H9 (cell line): ENCODE data around the gene VCAN. TPM values are rescaled to one million over a fixed set of nuclear protein-coding genes. Genes with fewer than 3 reads are reported as not detected.

Experiments
- DNase-seq: peaks from one replicate; pipeline ENCODE4 v3.0.0-alpha.2; 2017
- H2AFZ ChIP-seq: one replicate; pipeline ENCODE4 v1.6.1; 2013; ENCODE audit warnings: mild to moderate bottlenecking, low read length, control low read depth, moderate library complexity
- H2AK5ac ChIP-seq: 2 replicates; pipeline ENCODE4 v1.6.1; 2013; ENCODE audit warnings: low read length, control low read depth, mixed read lengths; ENCODE audit not compliant: insufficient read length
- H2BK120ac ChIP-seq: one replicate; pipeline ENCODE4 v1.6.1; 2013; ENCODE audit warnings: low read depth, mild to moderate bottlenecking, low read length, control low read depth, inconsistent platforms; ENCODE audit not compliant: poor library complexity, severe bottlenecking
- H2BK12ac ChIP-seq: 2 replicates; pipeline ENCODE4 v1.6.1; 2013; ENCODE audit warnings: low read length, control low read depth, mixed read lengths, low read depth; ENCODE audit not compliant: insufficient read length
- H2BK15ac ChIP-seq: 2 replicates; pipeline ENCODE4 v1.6.1; 2013; ENCODE audit warnings: low read depth, low read length, control low read depth
- H2BK20ac ChIP-seq: one replicate; pipeline ENCODE4 v1.6.1; 2013; ENCODE audit warnings: low read depth, mild to moderate bottlenecking, low read length, control low read depth, inconsistent platforms; ENCODE audit not compliant: poor library complexity, severe bottlenecking
- H2BK5ac ChIP-seq: 2 replicates; pipeline ENCODE4 v1.6.1; 2013; ENCODE audit warnings: low read length, control low read depth, mixed read lengths; ENCODE audit not compliant: insufficient read length
- H3K14ac ChIP-seq: 2 replicates; pipeline ENCODE4 v1.6.1; 2013; ENCODE audit warnings: low read length, control low read depth; ENCODE audit not compliant: insufficient read depth
- H3K18ac ChIP-seq: 2 replicates; pipeline ENCODE4 v1.6.1; 2013; ENCODE audit warnings: low read depth, mild to moderate bottlenecking, mixed read lengths, low read length, control low read depth; ENCODE audit not compliant: insufficient read length
- H3K23ac ChIP-seq: 2 replicates; pipeline ENCODE4 v1.6.1; 2013; ENCODE audit warnings: low read length, control low read depth, mixed read lengths, low read depth; ENCODE audit not compliant: insufficient read length
- H3K23me2 ChIP-seq: 2 replicates; pipeline ENCODE4 v1.6.1; 2013; ENCODE audit warnings: low read depth, mild to moderate bottlenecking, mixed read lengths, low read length, control low read depth; ENCODE audit not compliant: insufficient read length, poor library complexity, severe bottlenecking
- H3K27ac ChIP-seq: 2 replicates; pipeline ENCODE4 v1.5.1; 2013; ENCODE audit warnings: low read length, control low read depth, mixed read lengths, low read depth; ENCODE audit not compliant: insufficient read length
- H3K27me3 ChIP-seq: 2 replicates; pipeline ENCODE4 v1.6.1; 2013; ENCODE audit warnings: low read length, control low read depth, inconsistent platforms; ENCODE audit not compliant: insufficient read depth
- H3K4ac ChIP-seq: 2 replicates; pipeline ENCODE4 v1.6.1; 2013; ENCODE audit warnings: low read depth, mild to moderate bottlenecking, control low read depth, inconsistent platforms, low read length, moderate library complexity
- H3K4me1 ChIP-seq: 2 replicates; pipeline ENCODE4 v1.6.1; 2013; ENCODE audit warnings: low read length, control low read depth, inconsistent platforms; ENCODE audit not compliant: insufficient read depth
- H3K4me2 ChIP-seq: 2 replicates; pipeline ENCODE4 v1.6.1; 2013; ENCODE audit warnings: low read length, control low read depth, mixed read lengths; ENCODE audit not compliant: insufficient read length, insufficient read depth
- H3K56ac ChIP-seq: 2 replicates; pipeline ENCODE4 v1.6.1; 2013; ENCODE audit warnings: low read depth, mild to moderate bottlenecking, mixed read lengths, low read length, control low read depth; ENCODE audit not compliant: insufficient read length
- H3K79me1 ChIP-seq: 2 replicates; pipeline ENCODE4 v1.6.1; 2013; ENCODE audit warnings: low read depth, mild to moderate bottlenecking, moderate library complexity, low read length, control low read depth, inconsistent platforms; ENCODE audit not compliant: insufficient read depth, poor library complexity, severe bottlenecking
- H3K79me2 ChIP-seq: 2 replicates; pipeline ENCODE4 v1.6.1; 2013; ENCODE audit warnings: low read length, control low read depth, inconsistent platforms; ENCODE audit not compliant: insufficient read depth
- H3K9ac ChIP-seq: 2 replicates; pipeline ENCODE4 v1.6.1; 2013; ENCODE audit warnings: low read length, control low read depth, mixed read lengths; ENCODE audit not compliant: insufficient read length; ENCODE audit errors: extremely low read depth
- H3K9me3 ChIP-seq: one replicate; pipeline ENCODE4 v1.6.1; 2013; ENCODE audit warnings: low read depth, low read length, inconsistent platforms; ENCODE audit not compliant: control insufficient read depth
- H3T11ph ChIP-seq: one replicate; pipeline ENCODE4 v1.6.1; 2013; ENCODE audit warnings: mild to moderate bottlenecking, low read length, control low read depth, inconsistent platforms
- H4K20me1 ChIP-seq: one replicate; pipeline ENCODE4 v1.6.1; 2013; ENCODE audit not compliant: control insufficient read depth, insufficient read length, insufficient read depth
- H4K5ac ChIP-seq: 2 replicates; pipeline ENCODE4 v1.6.1; 2013; ENCODE audit warnings: low read depth, mild to moderate bottlenecking, mixed read lengths, low read length, control low read depth; ENCODE audit not compliant: insufficient read length
- H4K8ac ChIP-seq: replicated peaks from 2 replicates; pipeline ENCODE4 v1.6.1; 2013; ENCODE audit warnings: low read length, control low read depth, mixed read lengths, low read depth; ENCODE audit not compliant: insufficient read length
- H4K91ac ChIP-seq: 2 replicates; pipeline ENCODE4 v1.6.1; 2013; ENCODE audit warnings: low read depth, mild to moderate bottlenecking, moderate library complexity, mixed read lengths, low read length, control low read depth; ENCODE audit not compliant: insufficient read length
- H3K27ac Mint-ChIP-seq, 3 experiments: 2 replicates in 2 of 3; 3 replicates in 1 of 3; pipeline ENCODE4 v1.8.0; 2020 to 2021; ENCODE audit warnings: mixed read lengths in 3 of 3, mild to moderate bottlenecking in 1 of 3, moderate library complexity in 1 of 3
- H3K27me3 Mint-ChIP-seq: 2 replicates; pipeline ENCODE4 v1.8.0; 2021; ENCODE audit warnings: low read depth, mild to moderate bottlenecking, moderate library complexity, mixed read lengths
- H3K36me3 Mint-ChIP-seq, 3 experiments: 2 replicates in 2 of 3; 3 replicates in 1 of 3; pipeline ENCODE4 v1.8.0; 2020 to 2021; ENCODE audit warnings: low read depth in 3 of 3, mixed read lengths in 3 of 3; ENCODE audit not compliant: insufficient read depth in 1 of 3
- H3K4me1 Mint-ChIP-seq, 2 experiments: 2 replicates each; pipeline ENCODE4 v1.8.0; 2020; ENCODE audit warnings: mixed read lengths in 2 of 2
- H3K4me3 Mint-ChIP-seq, 2 experiments: 2 replicates in 1 of 2; 3 replicates in 1 of 2; pipeline ENCODE4 v1.8.0; 2020 to 2021; ENCODE audit warnings: mild to moderate bottlenecking in 2 of 2, mixed read lengths in 2 of 2, moderate library complexity in 1 of 2
- H3K9me3 Mint-ChIP-seq, 2 experiments: 2 replicates in 1 of 2; 3 replicates in 1 of 2; pipeline ENCODE4 v1.8.0; 2020; ENCODE audit warnings: mild to moderate bottlenecking in 2 of 2, mixed read lengths in 2 of 2, moderate library complexity in 1 of 2
- CTCF ChIP-seq: fragments of 200-600 bp; sonication (generic); conservative IDR thresholded peaks from 3 replicates; pipeline ENCODE4 v1.8.0; 2021; ENCODE audit warnings: antibody characterized with exemption, mild to moderate bottlenecking
- WGBS: extraction: QIAGEN DNeasy Blood & Tissue Kit; methylation state at CpG from one replicate; pipeline ENCODE4 v1.1.7; 2013; ENCODE audit warnings: missing lambda C conversion rate, low lambda C conversion rate, mixed read lengths; ENCODE audit not compliant: insufficient read length; ENCODE audit errors: extremely low coverage; 5-methylcytosine and 5-hydroxymethylcytosine counted together
- total RNA-seq: library from RNA; stranded (reverse); gene quantifications from 2 replicates; pipeline ENCODE4 v1.2.1, GENCODE V29; 2021

VCAN gene
- total RNA-seq, 1 experiment from 2014 or later, result 278 TPM

DNA sequence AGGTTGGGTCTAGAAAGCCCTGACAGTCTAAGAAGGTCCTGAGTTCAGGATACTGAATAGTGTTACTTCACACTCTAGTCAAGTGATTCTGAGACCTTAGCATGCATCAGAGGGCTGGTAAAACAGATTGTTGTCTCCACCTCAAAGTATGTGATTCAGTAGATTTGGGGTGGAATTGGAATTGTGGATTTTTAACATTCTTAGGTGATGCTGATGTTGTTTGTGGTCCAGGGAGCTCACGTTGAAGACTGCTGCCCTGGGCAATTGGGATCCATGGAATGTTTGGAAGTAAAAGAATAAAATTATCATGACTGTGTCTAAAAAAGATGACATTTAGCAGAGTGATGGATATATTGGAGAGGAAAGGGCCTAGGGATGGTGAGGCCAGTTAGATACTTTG lies 75.6 kb downstream of the VCAN start:
- no peaks in the 10 kb centered on the region for H3K27me3 ChIP-seq
- Mint-ChIP-seq H3K9me3 (no peaks in the 10 kb centered on the region), H3K36me3 (peaks cover 8 to 69% (median 29%) of the 10 kb centered on the region in 3 experiments; a peak in 6 of 7 replicates), H3K4me1 (no peaks in the 10 kb centered on the region), H3K27me3 (no peaks in the 10 kb centered on the region), H3K27ac (peak overlapping the region in 2 of 3 experiments; percentile 35 to 74; a peak in 1 of 7 replicates), H3K4me3 (no peak overlapping the region)
- H3K27ac ChIP-seq, result no peak overlapping the region
- H3K23ac ChIP-seq, result no peak overlapping the region
- H3K4ac ChIP-seq, result no peak overlapping the region
- no peak overlapping the region for H2AK5ac ChIP-seq
- H4K20me1 ChIP-seq, result no peaks in the 10 kb centered on the region
- no peak overlapping the region for H4K91ac ChIP-seq
- H3K18ac ChIP-seq, result no peak overlapping the region
- no peak overlapping the region for H3T11ph ChIP-seq
- H2BK5ac ChIP-seq, result no peak overlapping the region
- H4K8ac ChIP-seq, result no peak overlapping the region
- H4K5ac ChIP-seq, result no peak overlapping the region
- no peak overlapping the region for H3K56ac ChIP-seq
- H3K9me3 ChIP-seq, result no peaks in the 10 kb centered on the region
- H3K23me2 ChIP-seq, result no peaks in the 10 kb centered on the region
- no peak for TF ChIP-seq CTCF
- no peak overlapping the region for H3K14ac ChIP-seq
- H3K4me2 ChIP-seq, result no peak overlapping the region
- WGBS, result no CpG with 5 or more reads among the region's 1 CpG
- no peak for DNase-seq
- no peak overlapping the region for H2BK20ac ChIP-seq
- no peak overlapping the region for H2BK15ac ChIP-seq
- H3K9ac ChIP-seq, result no peak overlapping the region
- no peak overlapping the region for H2BK12ac ChIP-seq
- H2AFZ ChIP-seq, result no peak overlapping the region
- no peaks in the 10 kb centered on the region for H3K79me2 ChIP-seq
- no peaks in the 10 kb centered on the region for H3K79me1 ChIP-seq
- no peak overlapping the region for H2BK120ac ChIP-seq
- no peaks in the 10 kb centered on the region for H3K4me1 ChIP-seq
